Peyer's patch (tissue), 4 donors: Measurements from ENCODE around the gene IL31.

Experiments
- CTCF ChIP-seq, 6 experiments: fragments of 450-650 bp in 4 of 6; fragments of 200-600 bp in 2 of 6; sonication (generic) in 1 of 6; IDR thresholded peaks; one replicate each; pipeline ENCODE4 v1.5.1; 2017 to 2019; ENCODE audit warnings: antibody characterized with exemption in 6 of 6, mild to moderate bottlenecking in 3 of 6, moderate library complexity in 1 of 6
- POLR2A ChIP-seq, 2 donors: fragments of 450-650 bp; IDR thresholded peaks; one replicate each; pipeline ENCODE4 v1.5.1; 2017; ENCODE audit warnings: antibody characterized with exemption in 2 of 2, mild to moderate bottlenecking in 2 of 2, moderate library complexity in 2 of 2

- TF ChIP-seq POLR2A (IDR thresholded peaks at IDR 0.05) (no peak), CTCF (IDR thresholded peaks at IDR 0.05) (no peak)
These were observed 9.5 kb upstream of the IL31 start for GRCh38 chr12:122183588-122183940.
